ENCODE measurements around the gene RWDD4. TPM values are rescaled to one million over a fixed set of nuclear protein-coding genes. Genes with fewer than 3 reads are reported as not detected.
A peak's percentile ranks its signal among the peaks of the same experiment; 100 is the strongest.

Gene RWDD4
- total RNA-seq = 10 to 100 TPM; 17.8 to 18.6 TPM

DNA sequence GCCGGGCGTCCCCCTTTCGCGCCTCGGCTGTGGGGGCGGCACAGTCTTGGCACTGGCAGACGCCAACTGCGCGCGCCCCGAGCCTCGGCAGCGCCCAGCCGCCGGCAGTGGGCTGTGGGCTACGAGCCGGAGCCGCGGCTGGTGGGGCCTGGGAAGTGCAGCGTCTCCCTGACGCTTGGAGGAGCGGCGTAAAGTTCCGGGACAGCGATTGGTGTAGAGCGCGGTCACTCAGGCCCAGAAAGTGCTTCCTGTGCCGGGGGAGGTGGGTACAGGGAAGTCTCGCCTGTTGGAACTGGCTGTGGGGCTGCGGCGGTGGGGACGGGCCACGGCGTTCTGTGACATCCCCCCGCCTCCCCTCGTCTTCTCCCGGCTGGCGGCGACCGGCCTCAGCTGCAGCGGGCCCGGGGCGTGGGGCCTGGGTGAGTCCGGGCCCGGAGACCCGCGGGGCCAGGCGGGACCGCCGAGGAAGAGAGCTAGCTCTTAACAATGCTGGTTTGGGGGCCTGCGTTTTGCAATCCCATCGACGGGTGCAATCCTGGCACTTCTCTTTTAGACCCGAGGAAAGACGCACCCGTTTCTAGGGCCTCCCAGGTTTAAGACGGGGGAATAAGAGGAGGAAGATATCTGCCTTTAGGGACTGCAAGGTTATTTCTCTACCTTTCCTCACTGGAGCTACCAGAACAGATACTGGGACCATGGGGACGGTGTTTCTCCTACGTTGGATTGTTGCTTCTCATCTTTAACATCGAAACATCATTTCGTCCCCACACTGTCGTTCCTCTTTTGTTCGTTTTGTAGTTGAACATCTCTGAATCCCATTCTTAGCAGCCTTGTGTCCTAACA lies at the start of gene RWDD4, which contains the start of gene TRAPPC11:
RWDD4 (minus strand) TSS at position 157 of the 843 bp plus-strand sequence. CDS start 233 bp downstream, outside the sequence.
TRAPPC11 (plus strand) TSS at position 265 of the 843 bp plus-strand sequence. CDS start 4,575 bp downstream, outside the sequence.
- DNase-seq = peak; percentile 98
- Mint-ChIP-seq H3K27ac (peak within 1 kb of the TSS; percentile 96), H3K27me3 (no peaks in the 10 kb centered on the region), H3K4me3 (peak within 1 kb of the TSS; percentile 84), H3K9me3 (ENCODE audit: low read depth) (no peaks in the 10 kb centered on the region), H3K4me1 (peaks cover 36% of the 10 kb centered on the region), H3K36me3 (peaks cover 14% of the 10 kb centered on the region)
- peak; percentile 99 for ATAC-seq
- CTCF ChIA-PET = no interaction called here

DNA sequence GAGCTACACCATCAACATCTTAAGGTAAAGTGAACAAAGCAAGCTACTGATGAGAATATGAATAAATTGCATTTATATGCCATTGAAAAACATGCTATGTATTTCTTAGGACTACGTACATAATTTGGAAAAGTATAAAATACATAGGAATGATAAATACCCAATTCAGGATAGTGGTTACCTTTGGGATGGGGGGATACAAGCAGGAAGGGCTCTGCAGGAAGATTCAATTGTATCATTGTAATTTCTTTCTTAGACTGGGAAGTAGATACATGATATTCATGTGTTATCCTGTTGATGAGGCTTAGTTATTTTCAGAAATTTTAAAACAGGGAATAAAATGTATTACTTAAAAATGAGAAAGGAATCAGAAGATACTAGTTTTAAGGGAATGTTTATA lies 43.5 kb upstream of the RWDD4 start:
- no peaks in the 10 kb centered on the region for H3K27me3 Mint-ChIP-seq
- no peak for ATAC-seq
- H3K27ac Mint-ChIP-seq = no peak overlapping the region
- DNase-seq = no peak
- CTCF ChIA-PET = no interaction called here
- no peaks in the 10 kb centered on the region for H3K4me1 Mint-ChIP-seq
- H3K36me3 Mint-ChIP-seq = peaks cover 65% of the 10 kb centered on the region
- H3K4me3 Mint-ChIP-seq = no peak overlapping the region
- no peaks in the 10 kb centered on the region for H3K9me3 Mint-ChIP-seq (ENCODE audit: low read depth)

DNA sequence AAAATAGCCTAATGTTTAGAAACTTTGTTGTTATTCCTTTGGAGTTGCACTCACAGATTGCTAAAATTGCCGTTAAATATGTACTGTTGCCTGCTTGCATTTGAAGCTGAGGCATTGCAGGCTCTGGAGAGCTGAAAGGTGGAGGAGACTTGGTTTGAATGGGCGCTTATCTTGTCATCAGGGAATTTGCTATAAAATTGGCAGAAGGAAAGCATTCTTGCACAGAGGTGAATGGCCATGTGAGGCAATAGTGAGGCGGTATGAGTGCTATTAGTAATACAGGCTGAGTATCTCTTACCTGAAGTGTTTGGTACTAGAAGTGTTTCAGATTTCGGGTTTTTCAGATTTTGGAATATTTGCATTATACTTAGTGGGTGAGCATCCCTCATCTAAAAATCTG lies 41.4 kb upstream of the RWDD4 start:
- CTCF ChIA-PET = no interaction called here
- DNase-seq (no peak), ATAC-seq (no peak)
- H3K9me3 Mint-ChIP-seq (ENCODE audit: low read depth) = no peaks in the 10 kb centered on the region
- no peak overlapping the region for H3K27ac Mint-ChIP-seq
- H3K36me3 Mint-ChIP-seq = peaks cover 67% of the 10 kb centered on the region
- no peaks in the 10 kb centered on the region for H3K27me3 Mint-ChIP-seq
- H3K4me3 Mint-ChIP-seq = no peak overlapping the region
- H3K4me1 Mint-ChIP-seq = no peaks in the 10 kb centered on the region

DNA sequence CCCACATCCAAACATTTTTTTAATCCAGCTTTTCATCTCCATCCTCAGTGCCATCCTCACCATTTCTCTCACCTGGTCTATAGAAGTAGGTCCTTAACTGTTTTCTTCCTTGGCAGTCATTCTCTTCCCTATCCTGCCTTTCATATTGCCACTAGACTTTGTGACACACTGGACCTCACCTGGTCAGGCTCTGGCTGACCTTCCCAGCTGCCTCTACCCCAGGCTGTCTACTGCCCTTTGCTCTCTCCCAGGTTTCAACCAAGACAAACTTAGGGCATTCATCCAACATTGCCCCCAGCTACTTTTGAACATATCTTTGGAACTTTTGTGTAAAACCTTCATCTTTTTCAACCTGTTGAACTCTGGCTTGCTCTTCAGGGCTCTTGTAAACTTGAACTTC lies 39.9 kb upstream of the RWDD4 start:
- H3K27me3 Mint-ChIP-seq = no peaks in the 10 kb centered on the region
- no peak overlapping the region for H3K4me3 Mint-ChIP-seq
- CTCF ChIA-PET = interaction anchor here (0.7 kb wide), 1 partner anchor 16 kb away, joined by 4 read pairs; no protein-coding TSS in a partner anchor
- H3K4me1 Mint-ChIP-seq = no peaks in the 10 kb centered on the region
- H3K27ac Mint-ChIP-seq = no peak overlapping the region
- no peaks in the 10 kb centered on the region for H3K9me3 Mint-ChIP-seq (ENCODE audit: low read depth)
- DNase-seq = no peak
- ATAC-seq = no peak
- peaks cover 63% of the 10 kb centered on the region for H3K36me3 Mint-ChIP-seq

DNA sequence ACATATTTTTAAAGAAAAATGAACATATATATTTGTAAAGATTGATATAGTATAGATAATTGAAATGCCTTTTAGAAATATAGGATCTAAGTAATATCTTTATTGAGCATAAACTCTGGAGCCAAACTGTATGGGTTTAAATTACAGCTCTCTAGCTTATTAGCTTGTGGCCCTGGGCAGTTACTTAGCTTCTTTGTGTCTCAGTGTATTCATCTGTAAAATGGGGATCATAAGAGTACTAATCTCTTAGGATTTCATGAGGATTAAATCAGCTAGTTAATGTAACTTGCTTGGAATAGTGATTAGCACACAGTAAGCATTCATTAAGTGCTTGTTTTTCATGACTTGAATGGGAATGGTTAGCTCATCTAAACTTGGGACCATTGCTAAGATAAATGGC lies 32.9 kb upstream of the RWDD4 start:
- DNase-seq = no peak
- Mint-ChIP-seq H3K9me3 (ENCODE audit: low read depth) (no peaks in the 10 kb centered on the region), H3K4me1 (no peaks in the 10 kb centered on the region), H3K27ac (no peak overlapping the region), H3K36me3 (peaks cover 36% of the 10 kb centered on the region), H3K27me3 (no peaks in the 10 kb centered on the region), H3K4me3 (no peak overlapping the region)
- CTCF ChIA-PET = interaction anchor here (0.5 kb wide), 1 partner anchor 23 kb away, joined by 3 read pairs; no protein-coding TSS in a partner anchor
- ATAC-seq = no peak

DNA sequence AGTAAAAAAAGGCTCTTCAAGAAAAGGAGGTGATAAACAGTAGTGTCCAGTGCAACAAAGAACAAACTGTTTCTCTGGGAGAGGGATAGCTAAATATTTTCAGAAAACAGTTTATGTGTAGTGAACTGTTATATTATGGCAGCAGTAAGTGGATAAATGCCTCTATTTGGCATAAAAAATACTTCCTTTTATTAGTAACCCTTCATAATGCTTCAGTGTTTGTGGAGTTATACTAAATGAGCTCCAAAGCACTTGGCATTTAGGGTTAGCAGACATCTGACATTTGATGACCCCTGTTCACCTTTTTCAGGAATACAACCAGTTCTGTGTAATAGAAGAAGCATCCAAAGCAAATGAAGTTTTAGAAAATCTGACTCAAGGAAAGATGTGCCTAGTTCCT lies 32.0 kb upstream of the RWDD4 start:
- Mint-ChIP-seq H3K36me3 (peaks cover 33% of the 10 kb centered on the region), H3K9me3 (ENCODE audit: low read depth) (no peaks in the 10 kb centered on the region), H3K4me1 (peaks cover 3% of the 10 kb centered on the region), H3K27ac (peak overlapping the region; percentile 29), H3K27me3 (no peaks in the 10 kb centered on the region), H3K4me3 (no peak overlapping the region)
- DNase-seq = no peak
- no peak for ATAC-seq
- CTCF ChIA-PET = no interaction called here

DNA sequence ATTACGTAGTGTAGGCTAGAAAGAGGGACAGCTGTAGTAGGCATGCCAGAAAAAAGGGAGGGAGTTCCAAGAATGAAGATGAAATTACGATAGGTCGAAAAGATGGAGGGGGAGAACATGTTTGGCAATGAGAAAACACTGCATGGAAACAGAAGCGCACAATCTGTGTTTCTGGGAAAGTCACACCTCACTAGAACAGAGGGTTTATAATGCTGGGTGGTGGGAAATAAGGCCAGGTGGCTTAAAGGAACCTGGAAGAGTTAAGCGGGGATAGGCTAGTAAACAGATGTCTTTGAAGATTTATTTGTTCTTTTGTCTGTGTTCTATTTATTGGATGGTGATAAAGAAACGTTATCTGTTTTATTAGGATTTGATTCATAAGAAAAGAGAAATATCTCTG lies 29.2 kb upstream of the RWDD4 start:
- Mint-ChIP-seq H3K27me3 (no peaks in the 10 kb centered on the region), H3K36me3 (peaks cover 30% of the 10 kb centered on the region), H3K27ac (no peak overlapping the region), H3K4me1 (peaks cover 3% of the 10 kb centered on the region), H3K9me3 (ENCODE audit: low read depth) (no peaks in the 10 kb centered on the region), H3K4me3 (no peak overlapping the region)
- DNase-seq (no peak), ATAC-seq (no peak)
- CTCF ChIA-PET = no interaction called here

DNA sequence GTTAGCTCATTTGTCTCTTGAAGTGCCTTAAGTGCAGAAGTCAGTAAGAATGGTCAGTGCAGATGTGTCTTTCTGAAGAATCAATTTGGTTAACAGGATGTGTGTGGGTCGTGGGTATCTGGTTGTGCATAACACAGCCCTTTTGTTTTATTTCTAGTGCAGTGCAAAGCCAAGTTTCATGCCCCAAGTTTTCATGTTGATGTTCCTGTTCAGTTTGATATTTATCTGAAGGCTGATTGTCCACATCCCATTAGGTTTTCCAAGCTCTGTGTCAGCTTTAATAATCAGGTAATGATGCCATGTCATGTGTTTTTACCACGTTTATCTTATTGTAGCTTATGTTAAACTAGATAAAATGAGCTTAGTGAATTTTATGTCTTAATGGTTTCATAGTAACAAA lies 27.5 kb upstream of the RWDD4 start:
- CTCF ChIA-PET = interaction anchor here (1.3 kb wide), 1 partner anchor 35 kb away, joined by 3 read pairs; no protein-coding TSS in a partner anchor
- peaks cover 3% of the 10 kb centered on the region for H3K4me1 Mint-ChIP-seq
- no peak for ATAC-seq
- H3K4me3 Mint-ChIP-seq = no peak overlapping the region
- H3K27me3 Mint-ChIP-seq = no peaks in the 10 kb centered on the region
- no peak for DNase-seq
- H3K27ac Mint-ChIP-seq = no peak overlapping the region
- no peaks in the 10 kb centered on the region for H3K9me3 Mint-ChIP-seq (ENCODE audit: low read depth)
- H3K36me3 Mint-ChIP-seq = peaks cover 30% of the 10 kb centered on the region

DNA sequence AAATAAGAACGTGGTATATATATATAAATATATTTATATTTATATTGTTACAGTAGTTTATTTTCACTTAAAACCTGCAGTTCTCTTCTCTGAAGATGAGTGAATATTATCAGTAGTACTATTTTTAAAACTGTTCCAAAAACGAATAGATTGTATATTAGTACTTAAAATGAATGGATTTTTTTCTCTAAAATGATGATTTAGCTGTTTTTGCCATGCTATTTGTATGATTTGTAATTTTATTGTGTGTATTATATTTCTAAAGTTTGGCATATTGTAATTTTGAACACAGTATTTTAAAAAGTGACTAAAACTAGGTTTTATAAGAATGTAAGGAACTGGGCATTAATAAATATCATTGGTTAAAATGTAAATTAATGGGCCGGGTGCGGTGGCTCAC lies 22.1 kb upstream of the RWDD4 start:
- DNase-seq = no peak
- H3K9me3 Mint-ChIP-seq (ENCODE audit: low read depth) = no peaks in the 10 kb centered on the region
- H3K4me1 Mint-ChIP-seq = peaks cover 2% of the 10 kb centered on the region
- peaks cover 29% of the 10 kb centered on the region for H3K36me3 Mint-ChIP-seq
- ATAC-seq = no peak
- H3K27me3 Mint-ChIP-seq = no peaks in the 10 kb centered on the region
- CTCF ChIA-PET = interaction anchor here (1.1 kb wide), 1 partner anchor 81 kb away, joined by 3 read pairs; no protein-coding TSS in a partner anchor
- H3K4me3 Mint-ChIP-seq = no peak overlapping the region
- no peak overlapping the region for H3K27ac Mint-ChIP-seq

DNA sequence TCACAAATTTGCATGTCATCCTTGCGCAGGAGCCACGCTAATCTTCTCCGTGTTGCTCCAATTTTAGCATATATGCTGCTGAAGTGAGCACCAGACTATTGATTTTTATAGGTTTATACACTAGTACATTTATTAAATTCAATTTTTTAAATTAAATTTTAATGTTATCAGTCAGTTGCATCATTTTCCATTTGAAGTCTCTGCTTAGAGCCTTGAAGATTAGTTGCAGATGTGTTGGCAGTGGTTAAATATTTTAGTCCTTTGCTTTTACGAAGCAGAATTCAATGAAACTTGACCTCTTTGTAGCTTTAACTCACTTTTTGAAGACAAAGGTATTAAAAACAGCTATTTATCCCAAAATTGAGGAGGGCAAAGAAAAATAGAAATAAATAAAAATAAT lies 16.6 kb upstream of the RWDD4 start:
- Mint-ChIP-seq H3K27me3 (no peaks in the 10 kb centered on the region), H3K9me3 (ENCODE audit: low read depth) (no peaks in the 10 kb centered on the region), H3K27ac (no peak overlapping the region), H3K4me3 (no peak overlapping the region), H3K4me1 (peaks cover 2% of the 10 kb centered on the region), H3K36me3 (peaks cover 28% of the 10 kb centered on the region)
- CTCF ChIA-PET = no interaction called here
- DNase-seq (no peak), ATAC-seq (no peak)

DNA sequence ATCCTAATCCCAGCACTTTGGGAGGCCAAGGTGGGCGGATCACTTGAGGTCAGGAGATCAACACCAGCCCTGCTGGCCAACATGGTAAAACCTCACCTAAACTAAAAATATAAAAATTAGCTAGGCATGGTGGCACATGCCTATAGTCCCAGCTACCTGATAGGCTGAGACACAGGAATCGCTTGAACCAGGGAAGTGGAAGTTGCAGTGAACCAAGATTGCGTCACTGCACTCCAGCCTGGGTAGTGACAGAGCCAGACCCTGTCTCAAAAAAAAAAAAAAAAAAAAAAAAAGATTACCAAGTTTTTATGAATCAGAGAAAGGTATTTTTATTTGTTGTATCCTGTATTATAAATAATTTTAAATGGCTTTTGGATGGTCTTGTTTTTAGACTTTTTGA lies 15.2 kb upstream of the RWDD4 start:
- CTCF ChIA-PET = no interaction called here
- H3K36me3 Mint-ChIP-seq = peaks cover 31% of the 10 kb centered on the region
- DNase-seq = no peak
- no peaks in the 10 kb centered on the region for H3K9me3 Mint-ChIP-seq (ENCODE audit: low read depth)
- peaks cover 2% of the 10 kb centered on the region for H3K4me1 Mint-ChIP-seq
- ATAC-seq = no peak
- no peak overlapping the region for H3K4me3 Mint-ChIP-seq
- no peaks in the 10 kb centered on the region for H3K27me3 Mint-ChIP-seq
- no peak overlapping the region for H3K27ac Mint-ChIP-seq

DNA sequence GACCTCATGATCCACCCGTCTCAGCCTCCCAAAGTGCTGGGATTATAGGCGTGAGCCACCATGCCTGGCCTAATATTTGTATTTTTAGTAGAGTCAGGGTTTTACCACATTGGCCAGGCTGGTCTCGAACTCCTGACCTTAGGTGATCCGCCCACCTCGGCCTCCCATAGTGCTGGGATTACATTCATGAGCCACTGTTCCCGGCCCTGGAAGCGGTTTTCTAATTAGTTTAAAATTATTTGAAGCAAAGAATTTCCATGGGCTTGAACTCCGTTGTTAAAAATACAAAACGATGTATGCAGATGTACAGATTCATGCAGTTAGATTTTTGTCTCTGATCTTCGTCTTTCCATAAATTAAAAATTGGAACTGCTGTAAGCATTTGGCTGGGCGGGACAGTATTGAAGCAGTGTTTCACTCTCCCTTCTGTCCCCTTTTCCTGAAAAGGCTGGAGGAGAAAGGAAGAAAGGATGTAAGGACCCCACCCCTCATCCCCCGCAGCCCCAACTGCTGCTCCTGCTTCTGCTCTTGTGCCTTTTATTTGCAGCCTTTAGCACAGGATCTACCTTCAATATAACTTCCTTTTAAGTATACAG lies 12.1 kb upstream of the RWDD4 start:
- CTCF ChIA-PET = interaction anchor here (0.8 kb wide), 1 partner anchor 24 kb away, joined by 3 read pairs; no protein-coding TSS in a partner anchor
- H3K36me3 Mint-ChIP-seq = peaks cover 32% of the 10 kb centered on the region
- no peaks in the 10 kb centered on the region for H3K9me3 Mint-ChIP-seq (ENCODE audit: low read depth)

DNA sequence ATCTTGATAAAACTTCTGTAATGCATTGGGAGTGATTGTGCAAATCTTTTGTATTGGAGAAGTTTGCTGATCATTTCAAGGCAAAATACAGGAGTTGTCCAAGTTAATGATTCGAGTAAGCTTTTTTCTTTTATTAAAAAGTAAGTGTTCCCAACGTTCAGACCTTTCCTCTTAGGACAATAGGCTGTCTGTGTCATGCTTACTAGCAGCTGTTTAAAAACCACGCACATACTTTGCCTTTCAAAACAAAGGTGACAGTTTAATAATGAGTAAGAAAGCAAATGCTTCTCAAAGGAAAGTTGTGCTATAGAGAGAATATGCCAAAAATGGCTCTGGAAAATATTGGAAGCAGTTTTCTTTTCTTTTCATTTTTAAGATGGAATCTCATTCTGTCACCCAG lies 11.3 kb upstream of the RWDD4 start:
- CTCF ChIA-PET = no interaction called here
- no peak overlapping the region for H3K4me3 Mint-ChIP-seq
- DNase-seq (no peak), ATAC-seq (no peak)
- no peaks in the 10 kb centered on the region for H3K9me3 Mint-ChIP-seq (ENCODE audit: low read depth)
- H3K36me3 Mint-ChIP-seq = peaks cover 34% of the 10 kb centered on the region
- no peaks in the 10 kb centered on the region for H3K4me1 Mint-ChIP-seq
- no peak overlapping the region for H3K27ac Mint-ChIP-seq
- H3K27me3 Mint-ChIP-seq = no peaks in the 10 kb centered on the region

More for the DNA sequence above, 12.1 kb upstream of the RWDD4 start:
- DNase-seq (no peak), ATAC-seq (no peak)
- no peak overlapping the region for H3K27ac Mint-ChIP-seq
- no peaks in the 10 kb centered on the region for H3K4me1 Mint-ChIP-seq
- H3K27me3 Mint-ChIP-seq = no peaks in the 10 kb centered on the region
- no peak overlapping the region for H3K4me3 Mint-ChIP-seq

DNA sequence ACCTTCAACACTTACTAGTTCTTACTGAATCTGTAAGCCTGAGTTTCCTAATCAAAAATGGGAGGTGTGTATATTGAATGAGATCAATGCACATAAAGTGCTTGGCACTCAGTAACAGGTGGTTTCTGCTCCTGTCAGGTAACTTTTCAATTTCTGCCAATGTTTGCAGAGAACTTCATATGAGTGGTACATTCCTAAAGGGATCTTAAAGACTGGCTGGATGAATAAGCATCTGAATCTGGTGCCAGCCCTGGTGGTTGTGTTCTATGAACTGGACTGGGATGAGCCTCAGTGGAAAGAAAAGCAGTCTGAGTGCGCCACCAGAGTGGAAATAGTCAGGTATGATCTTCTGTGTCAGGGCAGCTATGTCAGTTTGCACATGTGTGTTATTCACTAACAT lies 7.1 kb upstream of the RWDD4 start:
- CTCF ChIA-PET = no interaction called here
- Mint-ChIP-seq H3K36me3 (peaks cover 30% of the 10 kb centered on the region), H3K4me3 (no peak overlapping the region), H3K4me1 (peaks cover 2% of the 10 kb centered on the region), H3K27me3 (no peaks in the 10 kb centered on the region), H3K9me3 (ENCODE audit: low read depth) (no peaks in the 10 kb centered on the region), H3K27ac (no peak overlapping the region)
- ATAC-seq (no peak), DNase-seq (no peak)

All from activated CD8-positive, alpha-beta memory T cell treated with anti-CD3 and anti-CD28 coated beads, Interleukin-2, amount 10 ng/mL, durations not matched to agents 7 days and 5 days (primary cell).